ENCODE results near the gene ATP6V1A. TPM values are rescaled to one million over a fixed set of nuclear protein-coding genes. Genes with fewer than 3 reads are reported as not detected.
A peak's percentile ranks its signal among the peaks of the same experiment; 100 is the strongest.

The ATP6V1A gene
- total RNA-seq, 1 donor from 2014 or later: 52.6 TPM

DNA sequence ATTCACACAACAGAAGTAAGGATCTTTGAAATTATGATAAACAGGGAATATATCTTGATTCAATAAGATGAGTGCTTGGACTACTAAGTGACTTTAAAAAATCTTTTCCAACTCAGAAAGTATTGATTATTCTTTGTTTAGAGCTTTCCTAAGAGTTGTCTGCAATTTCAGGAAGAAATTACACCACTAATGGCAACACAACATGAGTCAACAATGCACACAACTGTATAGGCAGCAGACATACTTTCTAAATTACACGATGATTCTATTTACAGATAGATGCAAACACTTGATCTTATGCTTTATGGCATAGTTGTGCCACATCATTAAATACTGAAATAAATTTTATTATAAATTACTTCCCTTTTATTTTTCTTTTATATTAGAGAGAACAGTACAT is 5.2 kb upstream of the ATP6V1A start:
- Mint-ChIP-seq H3K27ac (no peak overlapping the region), H3K27me3 (ENCODE audit: low read depth) (no peaks in the 10 kb centered on the region), H3K9me3 (no peaks in the 10 kb centered on the region), H3K4me1 (peaks cover 32% of the 10 kb centered on the region), H3K36me3 (no peaks in the 10 kb centered on the region), H3K4me3 (no peak overlapping the region)
- DNase-seq (ENCODE audit: low spot score in 2 of 2, unreplicated experiment in 2 of 2): no peak
- TF ChIP-seq, protein P1, sequence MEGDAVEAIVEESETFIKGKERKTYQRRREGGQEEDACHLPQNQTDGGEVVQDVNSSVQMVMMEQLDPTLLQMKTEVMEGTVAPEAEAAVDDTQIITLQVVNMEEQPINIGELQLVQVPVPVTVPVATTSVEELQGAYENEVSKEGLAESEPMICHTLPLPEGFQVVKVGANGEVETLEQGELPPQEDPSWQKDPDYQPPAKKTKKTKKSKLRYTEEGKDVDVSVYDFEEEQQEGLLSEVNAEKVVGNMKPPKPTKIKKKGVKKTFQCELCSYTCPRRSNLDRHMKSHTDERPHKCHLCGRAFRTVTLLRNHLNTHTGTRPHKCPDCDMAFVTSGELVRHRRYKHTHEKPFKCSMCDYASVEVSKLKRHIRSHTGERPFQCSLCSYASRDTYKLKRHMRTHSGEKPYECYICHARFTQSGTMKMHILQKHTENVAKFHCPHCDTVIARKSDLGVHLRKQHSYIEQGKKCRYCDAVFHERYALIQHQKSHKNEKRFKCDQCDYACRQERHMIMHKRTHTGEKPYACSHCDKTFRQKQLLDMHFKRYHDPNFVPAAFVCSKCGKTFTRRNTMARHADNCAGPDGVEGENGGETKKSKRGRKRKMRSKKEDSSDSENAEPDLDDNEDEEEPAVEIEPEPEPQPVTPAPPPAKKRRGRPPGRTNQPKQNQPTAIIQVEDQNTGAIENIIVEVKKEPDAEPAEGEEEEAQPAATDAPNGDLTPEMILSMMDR (IDR thresholded peaks at IDR 0.05; ENCODE audit: unreplicated experiment): no peak

DNA sequence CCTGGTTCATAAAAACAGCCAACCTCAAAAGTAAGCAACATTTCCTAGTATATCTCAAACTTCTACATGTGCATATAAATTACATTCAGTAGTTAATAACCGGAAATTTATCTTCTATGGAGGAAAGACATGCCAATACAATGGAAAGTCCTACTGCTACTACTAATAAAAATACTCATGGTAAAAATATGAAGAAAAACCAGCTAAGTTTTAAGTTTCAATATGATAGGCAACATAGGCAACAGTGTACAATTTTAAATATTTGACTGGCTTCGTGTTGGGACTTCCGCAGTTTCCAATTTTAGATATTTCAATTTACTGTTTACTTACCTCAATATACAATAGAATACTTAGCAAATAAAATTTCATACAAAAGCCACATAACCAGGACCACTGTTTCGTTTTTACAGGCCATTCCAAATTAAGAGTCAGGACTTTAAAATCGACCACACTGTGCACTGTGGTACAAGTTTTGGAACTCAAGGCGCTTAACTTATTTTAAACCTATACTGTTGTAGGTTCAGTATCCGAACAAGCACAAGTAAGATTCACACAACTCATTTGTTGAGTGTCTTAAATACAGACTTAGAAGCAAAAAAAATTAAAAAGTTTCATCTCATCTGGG is 3.7 kb upstream of the ATP6V1A start:
- no peaks in the 10 kb centered on the region for H3K27me3 Mint-ChIP-seq (ENCODE audit: low read depth)
- peaks cover 36% of the 10 kb centered on the region for H3K4me1 Mint-ChIP-seq
- H3K27ac Mint-ChIP-seq: peak overlapping the region; percentile 100
- DNase-seq (ENCODE audit: low spot score in 2 of 2, unreplicated experiment in 2 of 2): no peak
- TF ChIP-seq, protein P1 (IDR thresholded peaks at IDR 0.05; ENCODE audit: unreplicated experiment): no peak
- H3K9me3 Mint-ChIP-seq: no peaks in the 10 kb centered on the region
- peak overlapping the region; percentile 96 for H3K4me3 Mint-ChIP-seq
- no peaks in the 10 kb centered on the region for H3K36me3 Mint-ChIP-seq

DNA sequence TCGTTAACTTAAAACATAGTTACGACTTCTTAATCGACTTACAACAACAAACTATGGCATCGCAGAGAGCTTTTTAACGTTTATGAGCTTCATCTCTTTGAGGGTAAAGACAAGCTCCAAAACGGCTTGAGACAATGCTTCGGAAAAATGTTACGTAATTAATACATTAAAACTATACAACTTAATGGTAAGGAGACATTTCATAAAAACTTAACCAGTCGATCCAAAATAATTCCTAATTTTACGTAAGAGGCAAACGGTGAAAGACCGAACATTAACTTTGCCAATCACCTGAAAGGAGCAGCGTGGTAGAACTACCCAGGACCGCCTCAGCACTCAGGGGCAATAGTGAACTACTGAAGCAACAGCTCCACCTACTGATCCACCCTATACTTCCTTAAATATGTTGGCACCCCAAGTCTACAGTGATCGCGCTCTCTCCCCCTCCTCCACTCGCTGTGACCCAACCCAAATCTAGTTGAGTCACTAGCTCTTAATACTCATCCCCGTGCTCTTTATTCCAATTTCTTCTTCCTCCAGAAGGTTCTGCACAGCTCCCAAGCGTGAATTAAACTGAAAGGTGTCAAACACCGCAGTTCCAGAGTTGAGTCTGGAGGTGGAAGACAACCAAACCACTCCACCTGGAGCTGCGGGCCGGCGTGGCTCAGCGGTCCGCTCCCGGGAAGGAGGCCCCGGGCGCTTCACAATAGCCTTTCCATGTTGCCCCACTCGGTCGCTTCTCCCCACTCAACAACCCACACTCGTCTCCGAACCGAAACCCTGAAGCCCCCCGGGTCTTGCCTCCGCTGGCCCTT is 1.7 kb upstream of the ATP6V1A start:
- peak; percentile 33 to 62 for DNase-seq (ENCODE audit: low spot score in 2 of 2, unreplicated experiment in 2 of 2)
- Mint-ChIP-seq H3K4me3 (peak overlapping the region; percentile 96), H3K36me3 (no peaks in the 10 kb centered on the region), H3K27ac (peak overlapping the region; percentile 100), H3K4me1 (peaks cover 47% of the 10 kb centered on the region), H3K27me3 (ENCODE audit: low read depth) (no peaks in the 10 kb centered on the region), H3K9me3 (no peaks in the 10 kb centered on the region)
- TF ChIP-seq, protein P1 (IDR thresholded peaks at IDR 0.05; ENCODE audit: unreplicated experiment): peak; percentile 32

DNA sequence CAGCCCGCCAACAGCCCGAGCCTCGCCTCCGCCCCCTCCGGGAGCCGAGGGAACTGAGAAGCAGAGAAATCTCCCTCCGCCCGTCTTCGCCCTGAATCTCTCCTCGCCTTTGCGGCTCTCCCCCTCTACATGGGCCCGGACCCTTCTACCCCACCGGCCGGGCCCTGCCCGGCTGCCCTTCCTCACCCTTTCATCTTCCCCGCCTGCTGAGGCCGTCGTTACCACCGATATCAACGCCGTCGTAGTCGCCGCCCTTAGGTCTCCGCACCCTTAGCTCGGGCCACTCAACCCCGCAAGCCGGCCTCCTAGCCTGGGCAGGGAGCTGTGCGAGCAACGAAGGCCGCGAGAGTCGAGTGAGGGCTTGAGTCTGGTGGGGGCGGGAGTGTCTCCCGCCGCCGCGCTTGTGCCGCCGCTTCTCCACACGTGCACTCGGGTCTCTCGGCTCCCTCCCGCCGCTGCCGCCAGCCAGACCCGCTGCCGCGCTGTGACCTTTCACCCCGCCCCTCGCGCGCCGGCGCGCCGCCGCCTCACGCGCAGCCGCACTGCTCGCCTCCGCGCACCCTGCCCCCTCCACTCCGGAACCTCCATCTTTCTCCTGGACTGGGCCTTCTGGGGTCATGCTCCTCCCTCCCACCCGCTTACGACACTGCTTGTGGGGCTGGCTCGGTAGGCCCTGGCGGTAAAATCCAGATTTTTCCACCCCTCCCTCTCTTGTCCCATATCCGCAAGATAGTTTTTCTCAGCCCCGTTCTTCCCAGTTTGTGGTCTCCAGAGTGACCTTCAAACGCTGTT is 883 bp upstream of the ATP6V1A start, which contains the start of gene NAA50:
Gene NAA50, minus strand, starts transcription at position 494 of the 792 bp plus-strand sequence. Its CDS starts 300 bp downstream, at position 194.
- H3K27me3 Mint-ChIP-seq (ENCODE audit: low read depth): no peaks in the 10 kb centered on the region
- TF ChIP-seq, protein P1 (IDR thresholded peaks at IDR 0.05; ENCODE audit: unreplicated experiment): no peak
- peak within 1 kb of the TSS; percentile 100 for H3K27ac Mint-ChIP-seq
- no peaks in the 10 kb centered on the region for H3K9me3 Mint-ChIP-seq
- peak; percentile 70 to 84 for DNase-seq (ENCODE audit: low spot score in 2 of 2, unreplicated experiment in 2 of 2)
- H3K4me3 Mint-ChIP-seq: peak within 1 kb of the TSS; percentile 96
- H3K4me1 Mint-ChIP-seq: peaks cover 47% of the 10 kb centered on the region
- H3K36me3 Mint-ChIP-seq: no peaks in the 10 kb centered on the region

DNA sequence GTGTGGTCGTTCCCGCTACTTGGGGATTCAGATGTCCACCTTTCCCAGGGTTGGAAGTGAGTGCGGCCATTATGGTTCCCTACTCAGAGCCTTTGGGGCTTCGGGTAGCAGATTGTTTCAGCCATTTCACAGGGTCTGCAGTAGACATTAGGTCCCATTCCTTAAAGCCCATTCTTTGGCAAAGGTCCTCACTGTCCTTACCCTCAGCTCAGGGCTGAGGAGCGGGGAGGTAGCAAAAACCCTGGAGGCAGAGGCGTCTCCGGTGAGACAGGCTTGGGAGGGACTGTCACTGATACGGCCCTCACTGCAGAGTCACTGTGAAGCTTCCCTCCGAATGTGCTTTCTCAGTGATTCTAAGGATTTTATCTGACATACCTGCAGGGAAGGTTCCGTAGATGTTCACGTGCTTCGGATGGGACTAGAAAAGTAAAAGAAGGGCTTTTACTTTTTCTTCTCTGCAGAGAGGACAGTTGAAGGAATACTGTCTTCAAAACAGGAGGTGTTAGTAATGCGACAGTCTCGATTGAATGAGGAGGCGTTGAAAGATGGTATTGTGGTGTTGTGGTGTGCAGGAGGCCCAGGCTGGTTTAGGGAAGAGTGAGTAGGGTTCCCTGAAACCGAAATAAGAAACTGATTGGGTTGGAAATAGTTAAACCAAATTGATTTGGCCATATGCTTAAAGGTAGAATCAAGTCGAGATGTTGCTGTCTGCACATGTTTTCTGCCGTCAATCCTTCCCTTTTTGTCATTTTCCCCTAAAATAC is 630 bp downstream of the ATP6V1A start:
- H3K36me3 Mint-ChIP-seq: no peaks in the 10 kb centered on the region
- peak overlapping the region; percentile 96 for H3K4me3 Mint-ChIP-seq
- H3K9me3 Mint-ChIP-seq: no peaks in the 10 kb centered on the region
- peak overlapping the region; percentile 100 for H3K27ac Mint-ChIP-seq
- DNase-seq (ENCODE audit: low spot score in 2 of 2, unreplicated experiment in 2 of 2): peak in 1 of 2 experiments; percentile 40
- no peaks in the 10 kb centered on the region for H3K27me3 Mint-ChIP-seq (ENCODE audit: low read depth)
- peaks cover 47% of the 10 kb centered on the region for H3K4me1 Mint-ChIP-seq
- TF ChIP-seq, protein P1 (IDR thresholded peaks at IDR 0.05; ENCODE audit: unreplicated experiment): no peak
